GM19193 (cell line): ENCODE measurements around the gene AFF3.

Experiments used
- POLR2A ChIP-seq: IDR thresholded peaks from 4 replicates; pipeline ENCODE4 v1.6.1; 2011; ENCODE audit not compliant: insufficient read depth, insufficient read length; ENCODE audit errors: extremely low read depth

The AFF3 gene, protein sequence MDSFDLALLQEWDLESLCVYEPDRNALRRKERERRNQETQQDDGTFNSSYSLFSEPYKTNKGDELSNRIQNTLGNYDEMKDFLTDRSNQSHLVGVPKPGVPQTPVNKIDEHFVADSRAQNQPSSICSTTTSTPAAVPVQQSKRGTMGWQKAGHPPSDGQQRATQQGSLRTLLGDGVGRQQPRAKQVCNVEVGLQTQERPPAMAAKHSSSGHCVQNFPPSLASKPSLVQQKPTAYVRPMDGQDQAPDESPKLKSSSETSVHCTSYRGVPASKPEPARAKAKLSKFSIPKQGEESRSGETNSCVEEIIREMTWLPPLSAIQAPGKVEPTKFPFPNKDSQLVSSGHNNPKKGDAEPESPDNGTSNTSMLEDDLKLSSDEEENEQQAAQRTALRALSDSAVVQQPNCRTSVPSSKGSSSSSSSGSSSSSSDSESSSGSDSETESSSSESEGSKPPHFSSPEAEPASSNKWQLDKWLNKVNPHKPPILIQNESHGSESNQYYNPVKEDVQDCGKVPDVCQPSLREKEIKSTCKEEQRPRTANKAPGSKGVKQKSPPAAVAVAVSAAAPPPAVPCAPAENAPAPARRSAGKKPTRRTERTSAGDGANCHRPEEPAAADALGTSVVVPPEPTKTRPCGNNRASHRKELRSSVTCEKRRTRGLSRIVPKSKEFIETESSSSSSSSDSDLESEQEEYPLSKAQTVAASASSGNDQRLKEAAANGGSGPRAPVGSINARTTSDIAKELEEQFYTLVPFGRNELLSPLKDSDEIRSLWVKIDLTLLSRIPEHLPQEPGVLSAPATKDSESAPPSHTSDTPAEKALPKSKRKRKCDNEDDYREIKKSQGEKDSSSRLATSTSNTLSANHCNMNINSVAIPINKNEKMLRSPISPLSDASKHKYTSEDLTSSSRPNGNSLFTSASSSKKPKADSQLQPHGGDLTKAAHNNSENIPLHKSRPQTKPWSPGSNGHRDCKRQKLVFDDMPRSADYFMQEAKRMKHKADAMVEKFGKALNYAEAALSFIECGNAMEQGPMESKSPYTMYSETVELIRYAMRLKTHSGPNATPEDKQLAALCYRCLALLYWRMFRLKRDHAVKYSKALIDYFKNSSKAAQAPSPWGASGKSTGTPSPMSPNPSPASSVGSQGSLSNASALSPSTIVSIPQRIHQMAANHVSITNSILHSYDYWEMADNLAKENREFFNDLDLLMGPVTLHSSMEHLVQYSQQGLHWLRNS (N-terminal part only)

GRCh38 chr2:100142393-100142792, at the start of gene AFF3:
AFF3 (minus strand) TSS chr2:100142590; CDS start chr2:100104454, 38,136 bp downstream.
- TF ChIP-seq POLR2A = no peak

DNA sequence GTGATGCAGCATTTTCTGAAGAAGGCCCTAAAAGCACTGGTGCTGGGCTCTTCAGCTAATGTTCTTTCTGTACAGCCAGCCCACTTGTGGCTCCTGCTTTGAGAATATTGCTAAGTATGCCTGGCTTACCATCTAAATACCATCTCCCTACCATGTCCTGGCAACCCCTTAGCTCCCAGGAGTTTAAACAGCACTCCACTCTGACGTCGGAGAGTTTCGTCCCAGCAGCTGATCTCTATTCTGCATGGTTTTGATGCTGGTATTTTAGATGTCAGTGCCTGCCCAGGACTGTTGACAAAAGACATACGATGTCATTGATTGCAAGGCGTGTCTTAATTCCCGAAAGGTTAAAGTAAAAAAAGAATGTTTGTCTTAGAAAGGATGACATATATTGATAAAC, 47.0 kb upstream of the AFF3 start:
- no peak for TF ChIP-seq POLR2A

DNA sequence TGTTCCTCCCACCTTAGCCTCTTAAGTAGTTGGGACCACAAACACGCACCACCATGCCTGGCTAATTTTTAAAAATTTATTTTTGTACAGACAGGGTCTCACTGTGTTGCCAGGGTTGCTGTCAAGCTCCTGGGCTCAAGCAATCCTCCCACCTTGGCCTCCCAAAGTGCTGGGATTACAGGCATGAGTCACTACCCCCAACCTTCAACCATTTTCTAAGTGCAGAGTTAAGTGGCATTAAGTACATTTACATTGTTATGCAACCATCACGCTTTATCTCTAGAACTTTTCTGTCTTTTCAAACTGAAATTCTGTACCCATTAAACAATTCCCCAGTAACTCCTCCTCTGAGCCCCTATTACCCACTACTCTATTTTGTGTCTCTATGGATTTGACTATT, 45.9 kb upstream of the AFF3 start:
- no peak for TF ChIP-seq POLR2A

DNA sequence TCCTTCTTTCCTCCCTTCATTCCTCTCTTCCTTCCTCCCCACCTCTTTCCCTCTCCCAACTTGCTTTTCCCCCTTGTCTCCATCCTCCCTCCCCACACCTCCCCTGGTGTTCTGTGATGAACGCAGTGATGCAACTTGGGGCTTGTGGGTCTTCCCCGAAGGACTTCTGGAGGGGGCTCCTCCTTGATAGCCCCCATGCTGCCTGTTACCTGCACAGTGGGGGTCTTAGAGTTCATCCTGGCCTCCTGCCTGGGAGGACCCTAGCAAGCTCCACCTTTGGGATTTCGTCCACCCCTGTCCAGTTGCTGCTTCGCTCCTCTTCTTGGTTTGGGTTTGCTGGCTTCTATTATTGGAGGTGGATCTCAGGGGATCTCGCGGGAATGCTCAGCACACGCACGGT, 43.7 kb upstream of the AFF3 start:
- TF ChIP-seq POLR2A = no peak

- TF ChIP-seq POLR2A = no peak
Measured at GRCh38 chr2:100185516-100185915, 43.1 kb upstream of the AFF3 start.

GRCh38 chr2:100185105-100185504, 42.7 kb upstream of the AFF3 start:
- no peak for TF ChIP-seq POLR2A

- no peak for TF ChIP-seq POLR2A
Measured at GRCh38 chr2:100184055-100184737, 41.8 kb upstream of the AFF3 start.

DNA sequence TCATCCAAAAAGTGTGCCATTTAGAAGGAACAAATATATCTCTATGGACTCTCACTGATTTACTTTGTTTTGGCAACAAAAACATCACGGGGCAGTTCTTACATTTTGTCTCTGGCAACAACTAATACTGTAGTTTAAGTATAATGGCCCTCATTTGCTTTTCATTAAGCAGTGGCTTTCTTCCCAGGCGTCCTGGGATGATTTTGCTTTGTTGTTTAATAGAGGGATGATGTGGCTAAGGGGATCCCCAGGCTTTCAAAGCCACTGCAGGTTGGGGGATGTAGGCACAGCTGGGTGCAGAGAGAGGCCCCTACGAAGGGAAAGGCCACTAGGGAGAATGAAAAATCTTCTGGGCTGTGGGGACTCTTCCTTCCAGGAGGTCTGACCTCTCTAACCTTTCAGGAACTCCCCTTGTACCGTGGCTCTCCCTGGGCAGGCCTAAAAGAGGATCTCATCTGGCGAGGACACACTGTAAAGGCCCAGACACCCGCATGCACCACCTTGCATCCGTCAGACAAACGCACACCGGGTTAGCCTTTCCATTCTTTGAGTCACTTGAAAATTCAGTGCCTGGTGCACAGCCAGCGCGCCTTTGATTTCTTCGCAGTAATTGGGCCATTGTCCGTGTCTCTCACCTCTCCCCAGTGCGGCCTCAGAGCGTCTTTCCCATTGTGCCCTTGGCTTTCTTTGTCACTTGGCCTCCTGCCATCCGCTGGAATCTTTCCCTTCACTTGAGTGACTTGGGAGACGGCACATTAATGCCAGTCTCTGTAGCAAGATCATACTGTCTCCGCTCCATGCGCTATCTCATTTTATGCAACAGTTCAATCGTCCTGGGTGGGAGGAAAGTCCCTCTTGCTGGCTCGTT, 40.3 kb upstream of the AFF3 start:
- no peak for TF ChIP-seq POLR2A

- TF ChIP-seq POLR2A = no peak
Measured at GRCh38 chr2:100180503-100180902, 38.1 kb upstream of the AFF3 start.

GRCh38 chr2:100179806-100180205, 37.4 kb upstream of the AFF3 start:
- no peak for TF ChIP-seq POLR2A

- no peak for TF ChIP-seq POLR2A
Measured at GRCh38 chr2:100178864-100179263, 36.5 kb upstream of the AFF3 start.

- no peak for TF ChIP-seq POLR2A
Measured at GRCh38 chr2:100178085-100178788, 35.8 kb upstream of the AFF3 start.

DNA sequence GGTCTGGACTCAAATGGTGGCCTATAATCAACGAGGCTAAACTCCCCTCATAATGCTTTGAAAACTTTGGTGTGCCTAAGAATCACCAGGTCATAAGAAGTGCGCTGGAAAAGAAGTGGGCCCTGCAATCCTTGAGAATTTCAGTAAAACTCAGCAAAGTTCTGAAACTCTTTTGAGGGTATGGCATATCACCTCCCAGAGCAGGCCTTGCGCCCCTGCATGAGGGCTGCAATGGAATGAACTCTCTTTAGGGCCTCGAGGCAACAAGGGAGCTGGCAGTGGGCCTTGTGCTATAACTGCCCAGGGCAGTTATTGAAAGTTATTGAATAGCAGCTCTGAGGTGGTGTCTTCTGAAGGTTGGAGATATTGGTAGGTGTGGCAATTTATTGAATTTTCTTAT, 34.5 kb upstream of the AFF3 start:
- TF ChIP-seq POLR2A = no peak
